Activated T-helper 2 cell treated with anti-CD3 and anti-CD28 coated beads, Interferon-gamma antibody, Interleukin-2, Interleukin-4, amounts not matched to agents 10 μg/mL and 5 μg/mL and 100 μg/mL, durations not matched to agents 14 hours and 24 hours and 36 hours (primary cell): ENCODE data around the gene ERBB4. TPM values are rescaled to one million over a fixed set of nuclear protein-coding genes. Genes with fewer than 3 reads are reported as not detected.

ENCODE experiments used
- DNase-seq: peaks from one replicate; pipeline ENCODE4 v3.0.0; 2021; ENCODE audit warnings: low spot score
- H3K27ac Mint-ChIP-seq: one replicate; pipeline ENCODE4 v1.8.0; 2021; ENCODE audit warnings: mixed read lengths
- H3K27me3 Mint-ChIP-seq: one replicate; pipeline ENCODE4 v1.8.0; 2021; ENCODE audit warnings: low read depth, mixed read lengths
- H3K36me3 Mint-ChIP-seq: one replicate; pipeline ENCODE4 v1.8.0; 2021; ENCODE audit warnings: low read depth, mixed read lengths
- H3K4me1 Mint-ChIP-seq: one replicate; pipeline ENCODE4 v1.8.0; 2021; ENCODE audit warnings: low read depth, mixed read lengths
- H3K4me3 Mint-ChIP-seq: one replicate; pipeline ENCODE4 v1.8.0; 2021; ENCODE audit warnings: low read depth, mild to moderate bottlenecking, moderate library complexity, mixed read lengths
- H3K9me3 Mint-ChIP-seq: one replicate; pipeline ENCODE4 v1.8.0; 2021; ENCODE audit warnings: mixed read lengths
- intact Hi-C: fragments of 100-400 bp; cut with micrococcal nuclease; formaldehyde crosslinking; loops from one replicate; pipeline ENCODE4 v1.15.1; 2023
- total RNA-seq: library from RNA; stranded (reverse); gene quantifications from 2 replicates; pipeline ENCODE4 v1.2.3, GENCODE V29; 2022

ERBB4 gene
- total RNA-seq, 1 donor from 2014 or later: not detected

- Mint-ChIP-seq H3K9me3 (peaks cover 4% of the 10 kb centered on the region), H3K4me1 (no peaks in the 10 kb centered on the region), H3K27ac (no peak overlapping the region), H3K36me3 (no peaks in the 10 kb centered on the region), H3K4me3 (no peak overlapping the region), H3K27me3 (no peaks in the 10 kb centered on the region)
- no peak for DNase-seq
- intact Hi-C loops: no loop called here
These were observed 174.3 kb downstream of the ERBB4 start for GRCh38 chr2:212364112-212364985.

GRCh38 chr2:212361174-212361756 is 177.3 kb downstream of the ERBB4 start:
- no peak for DNase-seq
- H3K4me1 Mint-ChIP-seq: no peaks in the 10 kb centered on the region

GRCh38 chr2:212360068-212360460 is 178.5 kb downstream of the ERBB4 start:
- intact Hi-C loops: no loop called here
- no peaks in the 10 kb centered on the region for H3K4me1 Mint-ChIP-seq
- H3K27ac Mint-ChIP-seq: no peak overlapping the region
- H3K27me3 Mint-ChIP-seq: no peaks in the 10 kb centered on the region
- H3K4me3 Mint-ChIP-seq: no peak overlapping the region
- DNase-seq: no peak
- H3K9me3 Mint-ChIP-seq: no peaks in the 10 kb centered on the region
- H3K36me3 Mint-ChIP-seq: no peaks in the 10 kb centered on the region

More at GRCh38 chr2:212361174-212361756, 177.3 kb downstream of the ERBB4 start:
- H3K4me3 Mint-ChIP-seq: no peak overlapping the region
- H3K27ac Mint-ChIP-seq: no peak overlapping the region
- intact Hi-C loops: no loop called here
- no peaks in the 10 kb centered on the region for H3K36me3 Mint-ChIP-seq
- H3K27me3 Mint-ChIP-seq: no peaks in the 10 kb centered on the region
- H3K9me3 Mint-ChIP-seq: no peaks in the 10 kb centered on the region

- Mint-ChIP-seq H3K27me3 (no peaks in the 10 kb centered on the region), H3K36me3 (no peaks in the 10 kb centered on the region), H3K27ac (no peak overlapping the region), H3K9me3 (no peaks in the 10 kb centered on the region), H3K4me1 (no peaks in the 10 kb centered on the region), H3K4me3 (no peak overlapping the region)
- intact Hi-C loops: no loop called here
- no peak for DNase-seq
These were observed 179.1 kb downstream of the ERBB4 start for GRCh38 chr2:212359425-212360067.

- H3K36me3 Mint-ChIP-seq: no peaks in the 10 kb centered on the region
- H3K27ac Mint-ChIP-seq: no peak overlapping the region
- no peak for DNase-seq
- H3K9me3 Mint-ChIP-seq: no peaks in the 10 kb centered on the region
- no peak overlapping the region for H3K4me3 Mint-ChIP-seq
- H3K27me3 Mint-ChIP-seq: no peaks in the 10 kb centered on the region
- H3K4me1 Mint-ChIP-seq: no peaks in the 10 kb centered on the region
- intact Hi-C loops: no loop called here
These were observed 181.0 kb downstream of the ERBB4 start for GRCh38 chr2:212357606-212358005.

GRCh38 chr2:212354382-212354781 is 184.2 kb downstream of the ERBB4 start:
- no peaks in the 10 kb centered on the region for H3K9me3 Mint-ChIP-seq
- intact Hi-C loops: no loop called here
- H3K27me3 Mint-ChIP-seq: no peaks in the 10 kb centered on the region
- H3K4me3 Mint-ChIP-seq: no peak overlapping the region
- no peaks in the 10 kb centered on the region for H3K4me1 Mint-ChIP-seq
- no peak overlapping the region for H3K27ac Mint-ChIP-seq
- DNase-seq: no peak
- no peaks in the 10 kb centered on the region for H3K36me3 Mint-ChIP-seq

GRCh38 chr2:212348501-212348900 is 190.1 kb downstream of the ERBB4 start:
- no peak for DNase-seq
- intact Hi-C loops: no loop called here
- Mint-ChIP-seq H3K27me3 (no peaks in the 10 kb centered on the region), H3K27ac (no peak overlapping the region), H3K9me3 (no peaks in the 10 kb centered on the region), H3K4me1 (no peaks in the 10 kb centered on the region), H3K36me3 (no peaks in the 10 kb centered on the region), H3K4me3 (no peak overlapping the region)

GRCh38 chr2:212346865-212347264 is 191.7 kb downstream of the ERBB4 start:
- Mint-ChIP-seq H3K27ac (no peak overlapping the region), H3K27me3 (no peaks in the 10 kb centered on the region), H3K9me3 (no peaks in the 10 kb centered on the region), H3K4me1 (no peaks in the 10 kb centered on the region), H3K4me3 (no peak overlapping the region), H3K36me3 (no peaks in the 10 kb centered on the region)
- intact Hi-C loops: no loop called here
- no peak for DNase-seq

- intact Hi-C loops: no loop called here
- no peaks in the 10 kb centered on the region for H3K4me1 Mint-ChIP-seq
- H3K27me3 Mint-ChIP-seq: no peaks in the 10 kb centered on the region
- H3K4me3 Mint-ChIP-seq: no peak overlapping the region
- no peak overlapping the region for H3K27ac Mint-ChIP-seq
- H3K9me3 Mint-ChIP-seq: no peaks in the 10 kb centered on the region
- no peak for DNase-seq
- H3K36me3 Mint-ChIP-seq: no peaks in the 10 kb centered on the region
These were observed 192.6 kb downstream of the ERBB4 start for GRCh38 chr2:212345966-212346365.

GRCh38 chr2:212344131-212344530 is 194.5 kb downstream of the ERBB4 start:
- Mint-ChIP-seq H3K36me3 (no peaks in the 10 kb centered on the region), H3K27ac (no peak overlapping the region), H3K9me3 (no peaks in the 10 kb centered on the region), H3K4me1 (no peaks in the 10 kb centered on the region), H3K27me3 (no peaks in the 10 kb centered on the region), H3K4me3 (no peak overlapping the region)
- intact Hi-C loops: no loop called here
- no peak for DNase-seq

GRCh38 chr2:212343167-212343566 is 195.4 kb downstream of the ERBB4 start:
- DNase-seq: no peak
- H3K27ac Mint-ChIP-seq: no peak overlapping the region
- no peaks in the 10 kb centered on the region for H3K36me3 Mint-ChIP-seq
- no peak overlapping the region for H3K4me3 Mint-ChIP-seq
- H3K4me1 Mint-ChIP-seq: no peaks in the 10 kb centered on the region
- intact Hi-C loops: no loop called here
- no peaks in the 10 kb centered on the region for H3K27me3 Mint-ChIP-seq
- H3K9me3 Mint-ChIP-seq: no peaks in the 10 kb centered on the region

GRCh38 chr2:212337486-212338343 is 200.9 kb downstream of the ERBB4 start:
- intact Hi-C loops: no loop called here
- DNase-seq: no peak
- no peaks in the 10 kb centered on the region for H3K27me3 Mint-ChIP-seq
- no peaks in the 10 kb centered on the region for H3K4me1 Mint-ChIP-seq
- H3K36me3 Mint-ChIP-seq: no peaks in the 10 kb centered on the region
- no peak overlapping the region for H3K4me3 Mint-ChIP-seq
- H3K27ac Mint-ChIP-seq: no peak overlapping the region
- no peaks in the 10 kb centered on the region for H3K9me3 Mint-ChIP-seq
